IPS DF 19.7 (cell line): ENCODE measurements around the gene SELENOF.
"Not testable (repeated sequence)": the region's sequence is repeated elsewhere in the genome, so short reads cannot be mapped to it uniquely, and the experiment has no call there.

ENCODE experiments used
- DNase-seq: peaks from one replicate; pipeline ENCODE4 v3.0.0-alpha.2; 2013; ENCODE audit warnings: low read depth, low spot score

Gene SELENOF

DNA sequence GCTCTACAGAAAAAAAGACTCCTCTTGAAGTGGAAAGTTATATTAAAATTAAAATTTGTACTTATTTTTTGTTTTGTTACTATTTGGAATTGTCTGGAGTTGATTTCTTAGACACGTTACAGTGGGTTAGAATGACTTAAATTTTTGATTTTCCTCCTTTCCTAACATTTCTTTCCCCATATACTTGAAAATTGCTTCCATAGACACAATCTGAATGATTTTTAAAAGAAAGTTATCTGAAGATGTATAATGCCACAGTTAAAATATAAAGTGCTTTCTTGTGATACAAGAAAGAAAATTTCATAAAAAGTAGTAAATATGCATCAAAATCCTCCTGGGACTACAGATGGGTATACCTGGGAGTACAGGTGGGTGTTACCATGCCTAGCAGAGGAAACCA, 2.8 kb upstream of the SELENOF start:
- no peak for DNase-seq

DNA sequence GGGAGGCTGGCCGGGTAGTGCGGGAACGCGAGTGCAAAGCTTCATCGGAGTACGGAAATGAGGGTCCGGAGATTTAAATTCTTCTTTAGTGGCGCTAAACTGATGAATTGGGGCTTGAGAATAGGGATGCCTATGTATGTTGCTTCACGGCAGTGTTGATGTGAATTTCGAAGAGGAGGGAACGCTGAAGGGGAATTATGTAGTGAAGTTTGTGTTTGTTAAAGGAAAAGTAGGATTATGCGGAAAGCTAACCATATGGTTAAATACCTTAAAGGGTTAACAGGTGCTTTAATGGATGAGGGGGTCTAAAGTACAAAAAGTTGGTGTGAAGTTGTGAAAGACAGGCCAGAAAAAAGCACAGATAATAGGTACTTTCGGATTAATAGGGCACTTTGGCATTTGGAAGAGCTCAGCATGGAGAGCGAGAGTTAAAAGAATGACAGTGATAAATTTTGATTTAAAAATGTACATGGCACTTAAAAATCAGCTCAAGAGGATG, 1.9 kb upstream of the SELENOF start:
- DNase-seq, result no peak

DNA sequence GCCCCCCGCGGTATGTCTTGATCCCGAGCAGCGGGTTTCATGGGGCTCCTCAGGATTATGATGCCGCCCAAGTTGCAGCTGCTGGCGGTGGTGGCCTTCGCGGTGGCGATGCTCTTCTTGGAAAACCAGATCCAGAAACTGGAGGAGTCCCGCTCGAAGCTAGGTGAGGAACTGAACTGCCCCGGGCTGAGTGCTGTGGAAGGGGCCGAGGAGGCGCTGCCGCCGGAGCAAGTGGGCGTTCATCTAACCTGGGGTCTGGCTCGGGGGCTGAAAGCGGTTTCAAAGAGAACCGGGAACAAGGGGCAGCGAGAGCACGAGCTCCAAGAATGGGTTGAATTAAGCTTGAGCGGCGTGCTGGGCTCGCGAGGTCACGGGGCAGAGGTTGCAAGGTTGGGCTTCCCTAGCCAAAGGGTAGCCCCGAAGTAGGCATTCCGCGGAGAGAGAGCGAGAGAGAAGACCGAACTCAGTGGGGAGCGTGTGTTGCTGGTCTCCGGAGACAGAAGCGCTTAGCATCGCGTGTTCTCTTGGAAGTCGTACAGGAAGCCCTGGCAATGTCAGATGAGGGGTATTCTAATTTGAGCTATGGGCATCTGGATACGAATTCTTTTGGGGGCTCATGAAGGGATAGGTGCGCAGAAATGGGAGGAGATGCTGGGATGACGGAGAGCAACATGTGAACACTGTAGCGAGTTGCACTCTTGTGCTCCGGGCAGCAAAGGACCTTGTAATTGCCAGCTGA, 1.2 kb upstream of the SELENOF start:
- DNase-seq, result no peak

GRCh38 chr1:86914601-86914997, 673 bp upstream of the SELENOF start, which contains the start of gene HS2ST1:
HS2ST1 (plus strand) TSS chr1:86914635.
- no peak for DNase-seq

DNA sequence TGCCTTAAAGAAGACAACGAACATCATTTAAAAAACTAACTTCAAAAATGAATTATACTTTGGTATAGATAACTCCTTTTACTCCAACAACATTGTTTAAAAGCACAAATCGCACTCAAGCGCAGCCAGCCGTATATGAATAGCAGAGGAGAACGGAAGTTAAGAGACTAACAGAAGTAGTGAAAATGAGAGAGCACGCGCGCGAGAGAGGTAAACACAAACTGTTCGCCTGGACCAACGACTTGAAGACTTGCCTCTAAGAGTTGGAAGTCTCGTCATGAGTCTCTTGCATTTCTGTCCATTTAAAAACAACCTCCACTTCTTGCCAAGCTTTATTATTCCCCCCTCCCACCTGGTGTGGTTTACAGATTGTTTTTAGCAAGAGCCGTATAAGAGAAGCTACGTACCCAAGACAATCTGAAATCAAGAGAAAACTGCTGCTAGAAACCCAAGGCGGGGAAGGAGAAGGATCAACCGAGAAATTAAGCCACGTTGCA, 479 bp downstream of the SELENOF start:
- no peak for DNase-seq

DNA sequence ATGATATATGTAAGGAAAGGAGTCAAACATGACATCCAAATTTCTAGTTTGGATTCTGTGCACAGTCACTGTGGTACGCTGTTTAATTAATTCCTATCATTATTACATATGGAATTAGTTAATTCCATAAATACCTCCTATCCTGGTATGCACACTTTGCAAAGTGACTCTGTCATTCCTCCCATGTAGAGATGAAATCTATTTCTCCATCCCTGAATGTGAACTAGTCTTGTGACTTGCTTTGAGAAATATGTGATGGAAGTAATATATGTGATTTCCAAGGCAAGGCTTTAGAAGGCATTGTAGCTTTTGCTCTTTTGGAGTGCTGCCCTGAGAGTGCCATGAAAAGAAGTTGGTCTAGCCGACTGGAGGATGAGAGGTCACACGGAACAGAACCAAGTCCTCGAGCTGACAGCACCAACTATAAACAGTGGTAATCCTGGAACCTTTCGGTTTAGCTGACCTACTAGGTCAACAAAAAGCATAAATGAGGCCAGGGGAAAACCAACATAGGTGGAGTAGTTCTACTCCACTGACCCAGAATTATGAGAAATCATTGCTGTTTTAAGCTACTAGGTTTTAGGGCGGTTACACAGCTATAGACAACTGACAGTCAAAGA, 1.5 kb downstream of the SELENOF start:
- DNase-seq, result no peak

GRCh38 chr1:86906419-86906818, 7.5 kb downstream of the SELENOF start:
- DNase-seq, result no peak

DNA sequence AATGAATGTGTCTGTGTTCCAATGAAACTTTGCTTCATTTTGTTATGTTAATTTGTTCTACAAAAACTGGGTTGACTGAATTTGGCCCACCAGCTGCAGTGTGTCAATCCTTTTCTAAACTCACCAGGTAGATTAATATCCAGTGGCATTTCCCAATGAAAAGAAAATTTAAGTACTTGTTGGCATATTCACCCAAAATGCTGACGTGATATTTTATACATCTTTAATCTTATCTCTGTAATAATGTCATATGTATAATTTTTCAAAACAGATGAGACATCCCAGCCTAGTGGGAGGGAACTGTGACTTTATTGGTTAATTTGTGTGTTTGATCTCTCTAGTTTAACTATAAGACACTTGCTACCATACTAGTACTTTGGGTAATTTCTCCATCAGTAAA, 8.1 kb downstream of the SELENOF start:
- DNase-seq, result no peak

GRCh38 chr1:86899401-86899800, 14.5 kb downstream of the SELENOF start:
- not testable (repeated sequence) for DNase-seq

GRCh38 chr1:86888327-86888726, 25.6 kb downstream of the SELENOF start:
- DNase-seq, result no peak

DNA sequence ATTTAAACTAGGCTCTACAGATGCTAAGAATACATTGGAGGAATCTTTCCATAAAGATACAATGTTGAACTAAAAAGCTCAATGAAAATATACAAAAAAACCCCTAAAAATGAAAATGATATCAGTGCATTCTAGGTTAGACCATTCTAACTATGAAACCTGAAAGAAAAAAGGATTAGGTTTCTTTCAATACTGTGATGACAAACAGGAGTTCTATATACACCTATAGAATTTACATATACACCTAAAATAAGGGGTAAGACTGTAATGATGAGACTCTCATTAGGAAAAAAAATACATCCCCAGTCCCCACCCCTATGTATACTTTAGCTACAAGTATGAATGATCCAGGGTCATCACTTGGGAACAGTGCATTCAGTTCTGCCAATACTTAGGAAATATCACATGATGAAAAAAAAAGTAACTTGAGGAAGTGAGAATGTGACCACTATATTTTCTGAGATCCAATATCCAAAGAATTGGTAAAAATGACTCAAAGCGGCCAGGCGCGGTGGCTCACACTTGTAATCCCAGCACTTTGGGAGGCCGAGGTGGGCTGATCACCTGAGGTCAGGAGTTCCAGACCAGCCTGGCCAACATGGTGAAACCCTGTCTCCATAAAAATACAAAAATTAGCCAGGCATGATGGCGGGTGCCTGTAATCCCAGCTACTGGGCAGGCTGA, 26.3 kb downstream of the SELENOF start:
- no peak for DNase-seq

GRCh38 chr1:86875722-86876121, 38.2 kb downstream of the SELENOF start:
- DNase-seq, result no peak

DNA sequence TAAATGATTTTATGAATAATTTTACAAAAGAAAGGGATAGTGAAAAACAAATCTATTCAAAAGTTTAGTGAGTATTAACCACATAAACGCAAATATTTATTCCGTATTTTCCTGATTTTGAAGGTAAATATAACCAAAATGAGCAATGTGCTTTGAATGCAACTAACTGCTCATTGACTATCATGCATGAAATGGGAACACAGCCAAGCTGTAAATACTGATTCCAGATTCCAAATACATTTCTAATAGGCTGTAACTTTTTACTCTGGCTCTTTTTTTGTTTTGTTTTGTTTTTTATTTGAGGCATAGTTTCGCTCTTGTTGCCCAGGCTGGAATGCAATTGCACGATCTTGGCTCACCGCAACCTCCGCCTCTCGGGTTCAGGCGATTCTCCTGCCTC, 41.8 kb downstream of the SELENOF start:
- DNase-seq, result no peak

- no peak for DNase-seq
These were observed 42.9 kb downstream of the SELENOF start for GRCh38 chr1:86871001-86871400.

- no peak for DNase-seq
These were observed 45.4 kb downstream of the SELENOF start for GRCh38 chr1:86868477-86868876.

GRCh38 chr1:86867278-86867677, 46.6 kb downstream of the SELENOF start:
- not testable (repeated sequence) for DNase-seq

DNA sequence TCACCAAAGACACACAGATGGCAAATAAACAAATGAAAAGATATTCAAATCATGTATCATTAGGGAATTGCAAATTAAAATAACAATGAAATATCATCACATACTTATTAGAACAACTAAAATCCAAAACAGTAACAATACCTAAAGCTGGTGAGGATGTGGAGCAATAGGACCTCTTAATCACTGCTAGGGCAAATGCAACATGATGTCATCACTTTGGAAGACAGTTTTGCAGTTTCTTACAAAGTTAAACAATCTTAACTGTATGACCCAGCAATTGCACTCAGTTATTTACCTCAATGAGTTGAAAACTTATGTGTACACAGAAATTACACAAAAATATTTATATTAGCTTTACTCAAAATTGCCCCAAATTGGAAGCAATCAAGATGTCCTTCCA, 47.3 kb downstream of the SELENOF start:
- no peak for DNase-seq

GRCh38 chr1:86865973-86866637, 47.8 kb downstream of the SELENOF start:
- DNase-seq, result no peak

DNA sequence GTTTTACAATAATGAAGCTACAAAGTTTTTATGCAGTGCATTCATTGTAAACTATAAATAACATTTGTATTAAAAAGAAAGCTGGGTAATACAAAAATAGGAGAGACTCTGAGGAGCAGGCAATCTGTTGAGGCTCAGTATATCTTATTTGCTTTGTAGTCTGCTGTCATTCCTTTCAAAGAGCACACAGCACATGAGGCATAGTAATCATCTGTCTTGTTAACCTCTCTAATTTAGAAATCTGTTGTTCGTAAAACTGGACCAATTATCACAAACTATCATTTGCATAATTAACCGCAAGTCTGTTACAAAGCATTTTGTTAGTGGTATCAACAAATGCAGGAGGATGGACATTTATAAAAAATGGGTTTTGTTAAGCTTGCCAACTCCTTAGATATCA, 51.0 kb downstream of the SELENOF start:
- no peak for DNase-seq

GRCh38 chr1:86861424-86861823, 52.5 kb downstream of the SELENOF start:
- DNase-seq, result no peak

DNA sequence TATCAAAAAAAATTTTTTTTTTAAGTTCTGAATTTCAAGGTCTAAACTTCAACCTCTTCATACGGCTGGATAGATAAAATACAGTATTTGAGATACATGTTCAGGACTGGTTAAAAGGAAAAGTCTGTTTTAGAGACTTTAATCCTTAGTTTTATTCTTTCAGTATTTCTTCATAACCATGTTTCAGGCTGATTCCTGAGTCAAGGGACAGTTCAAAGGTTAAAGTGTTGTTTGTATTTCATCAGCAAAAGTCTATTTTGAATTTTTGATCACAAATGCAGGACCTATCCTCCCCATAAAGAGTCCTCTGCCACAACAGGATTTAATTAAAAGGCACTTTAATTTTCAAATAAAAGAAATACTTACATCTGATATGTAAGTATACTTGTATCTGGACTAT, 53.5 kb downstream of the SELENOF start:
- no peak for DNase-seq

- no peak for DNase-seq
These were observed 53.9 kb downstream of the SELENOF start for GRCh38 chr1:86860020-86860419.
